OCI-LY3 (cell line): ENCODE data around the gene PMIS2.
A peak's percentile ranks its signal among the peaks of the same experiment; 100 is the strongest.

Experiments
- H2AFZ ChIP-seq: fragments of 200-600, 300-600 bp; shearing (Covaris generic); 2 replicates; pipeline ENCODE4 v1.6.0; 2014; ENCODE audit warnings: antibody characterized with exemption, low read depth, low read length
- H3K27ac ChIP-seq: fragments of 200-600, 300-600 bp; sonication (generic); 2 replicates; pipeline ENCODE4 v1.5.1; 2014; ENCODE audit warnings: mild to moderate bottlenecking, low read length, moderate library complexity, mixed read lengths
- H3K27me3 ChIP-seq: fragments of 200-600, 300-600 bp; sonication (generic); 2 replicates; pipeline ENCODE4 v1.6.1; 2014; ENCODE audit warnings: low read depth, low read length, mixed read lengths
- H3K36me3 ChIP-seq: fragments of 200-600, 300-600 bp; sonication (generic); replicated peaks from 2 replicates; pipeline ENCODE3; 2014; ENCODE audit warnings: low read depth, low read length, mixed read lengths
- H3K4me1 ChIP-seq: fragments of 300-600, 200-600 bp; sonication (generic); 2 replicates; pipeline ENCODE4 v1.6.1; 2014; ENCODE audit warnings: low read length, mixed read lengths
- H3K4me2 ChIP-seq: fragments of 200-600, 300-600 bp; sonication (generic); 2 replicates; pipeline ENCODE4 v1.6.1; 2014; ENCODE audit warnings: low read length, mixed read lengths
- H3K4me3 ChIP-seq: fragments of 300-600, 200-600 bp; sonication (generic); 2 replicates; pipeline ENCODE4 v1.5.1; 2014; ENCODE audit warnings: antibody characterized with exemption, mild to moderate bottlenecking, low read length, moderate library complexity
- H3K79me2 ChIP-seq: fragments of 300-600, 200-600 bp; shearing (Covaris generic); 2 replicates; pipeline ENCODE4 v1.6.1; 2014; ENCODE audit warnings: mild to moderate bottlenecking, low read length, mixed read lengths
- H3K9ac ChIP-seq: fragments of 300-600, 200-600 bp; shearing (Covaris generic); 2 replicates; pipeline ENCODE4 v1.6.0; 2014; ENCODE audit warnings: mild to moderate bottlenecking, low read length, moderate library complexity
- H3K9me3 ChIP-seq: fragments of 200-600, 300-600 bp; shearing (Covaris generic); 2 replicates; pipeline ENCODE4 v1.6.1; 2014; ENCODE audit warnings: low read length, mixed read lengths; ENCODE audit not compliant: insufficient read depth
- H4K20me1 ChIP-seq: fragments of 200-600, 300-600 bp; sonication (generic); 2 replicates; pipeline ENCODE4 v1.6.1; 2016; ENCODE audit warnings: low read length, mixed read lengths; ENCODE audit not compliant: insufficient read depth
- CTCF ChIP-seq: fragments of 200-600, 300-600 bp; sonication (generic); IDR thresholded peaks from 2 replicates; pipeline ENCODE4 v1.5.1; 2014; ENCODE audit warnings: antibody characterized with exemption, low read length, low read depth
- EZH2phosphoT487 ChIP-seq: fragments of 200-600 bp; shearing (Covaris generic); IDR thresholded peaks from 2 replicates; pipeline ENCODE4 v1.6.1; 2018; ENCODE audit warnings: antibody characterized with exemption, mixed run types, low read depth

Gene PMIS2

GRCh38 chr19:35558400-35559280, 27.3 kb upstream of the PMIS2 start:
- peaks cover 12% of the 10 kb centered on the region for H3K27me3 ChIP-seq
- peaks cover 14% of the 10 kb centered on the region for H3K4me1 ChIP-seq
- H3K9me3 ChIP-seq: no peaks in the 10 kb centered on the region
- H3K9ac ChIP-seq: no peak overlapping the region
- TF ChIP-seq EZH2phosphoT487 (no peak), CTCF (no peak)
- no peak overlapping the region for H3K27ac ChIP-seq
- no peaks in the 10 kb centered on the region for H4K20me1 ChIP-seq
- no peaks in the 10 kb centered on the region for H3K36me3 ChIP-seq
- no peak overlapping the region for H2AFZ ChIP-seq
- H3K4me2 ChIP-seq: peak overlapping the region; percentile 48
- no peaks in the 10 kb centered on the region for H3K79me2 ChIP-seq
- H3K4me3 ChIP-seq: peak overlapping the region; percentile 19

GRCh38 chr19:35559281-35559659, 26.7 kb upstream of the PMIS2 start:
- Histone ChIP-seq H3K79me2 (no peaks in the 10 kb centered on the region), H3K27ac (no peak overlapping the region), H2AFZ (no peak overlapping the region), H3K36me3 (no peaks in the 10 kb centered on the region), H3K9ac (no peak overlapping the region), H4K20me1 (no peaks in the 10 kb centered on the region), H3K9me3 (no peaks in the 10 kb centered on the region), H3K4me1 (peaks cover 14% of the 10 kb centered on the region), H3K4me3 (peak overlapping the region; percentile 19), H3K27me3 (peaks cover 12% of the 10 kb centered on the region), H3K4me2 (peak overlapping the region; percentile 48)
- TF ChIP-seq CTCF (no peak), EZH2phosphoT487 (no peak)

GRCh38 chr19:35559781-35560180, 26.2 kb upstream of the PMIS2 start:
- Histone ChIP-seq H3K9ac (no peak overlapping the region), H3K4me3 (no peak overlapping the region), H3K79me2 (no peaks in the 10 kb centered on the region), H3K4me1 (peaks cover 14% of the 10 kb centered on the region), H3K4me2 (no peak overlapping the region), H3K36me3 (no peaks in the 10 kb centered on the region), H2AFZ (no peak overlapping the region), H3K27me3 (peaks cover 16% of the 10 kb centered on the region), H4K20me1 (no peaks in the 10 kb centered on the region), H3K27ac (no peak overlapping the region), H3K9me3 (no peaks in the 10 kb centered on the region)
- no peak for TF ChIP-seq CTCF
- TF ChIP-seq EZH2phosphoT487: no peak

GRCh38 chr19:35560271-35560670, 25.7 kb upstream of the PMIS2 start:
- Histone ChIP-seq H3K27me3 (peaks cover 21% of the 10 kb centered on the region), H3K9ac (no peak overlapping the region), H4K20me1 (no peaks in the 10 kb centered on the region), H3K4me2 (no peak overlapping the region), H2AFZ (no peak overlapping the region), H3K4me3 (no peak overlapping the region), H3K4me1 (peaks cover 14% of the 10 kb centered on the region), H3K36me3 (no peaks in the 10 kb centered on the region), H3K79me2 (no peaks in the 10 kb centered on the region), H3K9me3 (no peaks in the 10 kb centered on the region), H3K27ac (no peak overlapping the region)
- TF ChIP-seq EZH2phosphoT487 (no peak), CTCF (no peak)
